HG02623 (cell line): ENCODE data around the gene SLC9A4.

Source experiments
- ATAC-seq: cut with Tn5 transposase; IDR thresholded peaks from one replicate; pipeline ENCODE4 v1.9.1; 2021; ENCODE audit warnings: moderate library complexity; ENCODE audit not compliant: unreplicated experiment

The SLC9A4 gene

GRCh38 chr2:102453501-102453900 is 19.5 kb upstream of the SLC9A4 start:
- ATAC-seq: no peak

- no peak for ATAC-seq
Observed at GRCh38 chr2:102455061-102455670, 17.9 kb upstream of the SLC9A4 start.

GRCh38 chr2:102460467-102460866 is 12.6 kb upstream of the SLC9A4 start:
- ATAC-seq: no peak

- ATAC-seq: no peak
Observed at GRCh38 chr2:102461188-102461587, 11.8 kb upstream of the SLC9A4 start.

- ATAC-seq: no peak
Observed at GRCh38 chr2:102463160-102463559, 9.9 kb upstream of the SLC9A4 start.

- ATAC-seq: no peak
Observed at GRCh38 chr2:102470168-102470567, 2.9 kb upstream of the SLC9A4 start.

- ATAC-seq: no peak
Observed at GRCh38 chr2:102473631-102474030, 605 bp downstream of the SLC9A4 start.

- ATAC-seq: no peak
Observed at GRCh38 chr2:102474785-102475184, 1.8 kb downstream of the SLC9A4 start.

GRCh38 chr2:102478686-102479470 is 5.9 kb downstream of the SLC9A4 start:
- no peak for ATAC-seq

- ATAC-seq: no peak
Observed at GRCh38 chr2:102480285-102481195, 7.5 kb downstream of the SLC9A4 start.

- ATAC-seq: no peak
Observed at GRCh38 chr2:102481931-102482330, 8.9 kb downstream of the SLC9A4 start.

GRCh38 chr2:102483086-102483485 is 10.1 kb downstream of the SLC9A4 start:
- no peak for ATAC-seq

GRCh38 chr2:102484310-102485061 is 11.5 kb downstream of the SLC9A4 start:
- no peak for ATAC-seq

- no peak for ATAC-seq
Observed at GRCh38 chr2:102485147-102485785, 12.2 kb downstream of the SLC9A4 start.

GRCh38 chr2:102486941-102487702 is 14.1 kb downstream of the SLC9A4 start:
- ATAC-seq: no peak

- no peak for ATAC-seq
Observed at GRCh38 chr2:102487761-102488462, 14.9 kb downstream of the SLC9A4 start.

GRCh38 chr2:102489646-102490045 is 16.6 kb downstream of the SLC9A4 start:
- ATAC-seq: no peak

GRCh38 chr2:102492006-102492405 is 19.0 kb downstream of the SLC9A4 start:
- ATAC-seq: no peak

GRCh38 chr2:102494570-102494969 is 21.5 kb downstream of the SLC9A4 start:
- ATAC-seq: no peak
